K562 (cell line): Measurements from ENCODE around the gene ENKUR. TPM values are rescaled to one million over a fixed set of nuclear protein-coding genes. Genes with fewer than 3 reads are reported as not detected.
A peak's percentile ranks its signal among the peaks of the same experiment; 100 is the strongest.

ENCODE experiments used
- ATAC-seq: fragments of 200-7000 bp; cut with Tn5 transposase; 3 replicates; pipeline ENCODE4 v1.9.1; 2020; ENCODE audit warnings: moderate library complexity
- BruUV-seq: library from RNA; stranded (reverse); fragments of 400-500 nt; replicated peaks from 2 replicates; lab custom pipeline; 2021; lab: Mats Ljungman, UMichigan
- CTCF ChIA-PET: fragments of 300-600 bp; formaldehyde crosslinking; extraction: SDS; loops from one replicate; lab custom pipeline; 2021; ENCODE audit warnings: low intra/inter-chr PET ratio; lab: Yijun Ruan, JAX
- POLR2A ChIA-PET: fragments of 300-600, 350-650 bp; sonication (Branson Sonifier 250); formaldehyde crosslinking; extraction: SDS; loops from one replicate; lab custom pipeline; 2021; ENCODE audit warnings: antibody characterized with exemption, inconsistent platforms; lab: Yijun Ruan, JAX
- DNase-seq, 4 experiments: peaks; one replicate each; pipeline versions ENCODE4 v3.0.0 to v3.0.0-alpha.2; 2011 to 2018; ENCODE audit warnings: low spot score in 3 of 4, mixed read lengths in 3 of 4; ENCODE audit errors: extremely low read depth in 1 of 4
- FAIRE-seq: peaks from 2 replicates; lab custom pipeline; 2011; peaks lifted over from hg19 to GRCh38; lab: Jason Lieb, UNC
- H2AFZ ChIP-seq: 2 replicates; pipeline ENCODE4 v1.6.0; 2011; ENCODE audit warnings: low read depth, low read length, control low read depth, inconsistent platforms
- H3K27ac ChIP-seq: fragments of 200-600 bp; 3 replicates; pipeline ENCODE4 v1.8.0; 2011; ENCODE audit warnings: low read depth, mild to moderate bottlenecking, control low read depth, inconsistent platforms, low read length, moderate library complexity, mixed read lengths; ENCODE audit errors: extremely low read depth
- H3K27me3 ChIP-seq, 2 experiments: fragments of 300-600 bp in 1 of 2; 2 replicates in 1 of 2; 3 replicates in 1 of 2; pipeline versions ENCODE4 v1.6.0 to v1.8.0; 2011; ENCODE audit warnings: inconsistent platforms in 2 of 2, low read length in 2 of 2, mild to moderate bottlenecking in 1 of 2, mixed read lengths in 1 of 2, moderate library complexity in 1 of 2; ENCODE audit not compliant: control insufficient read depth in 2 of 2, insufficient read depth in 2 of 2
- H3K36me3 ChIP-seq: fragments of 300-600 bp; 3 replicates; pipeline ENCODE4 v1.8.0; 2011; ENCODE audit warnings: mild to moderate bottlenecking, low read length, inconsistent platforms; ENCODE audit not compliant: control insufficient read depth, insufficient read depth
- H3K4me1 ChIP-seq, 2 experiments: fragments of 200-600 bp in 1 of 2; replicated peaks in 1 of 2; 2 replicates in 1 of 2; 3 replicates in 1 of 2; pipeline versions ENCODE4 v1.5.1 to v1.8.0; 2011; ENCODE audit warnings: inconsistent platforms in 2 of 2, low read length in 2 of 2, mild to moderate bottlenecking in 1 of 2, mixed read lengths in 1 of 2, moderate library complexity in 1 of 2; ENCODE audit not compliant: control insufficient read depth in 2 of 2, insufficient read depth in 2 of 2
- H3K4me2 ChIP-seq: 2 replicates; pipeline ENCODE4 v1.6.1; 2011; ENCODE audit warnings: low read length, control low read depth, inconsistent platforms, mixed read lengths; ENCODE audit not compliant: insufficient read depth
- H3K4me3 ChIP-seq: fragments of 200-600 bp; sonication (generic), shearing (Covaris generic); 2 replicates; pipeline ENCODE4 v1.5.1; 2016; ENCODE audit warnings: control low read depth, inconsistent platforms
- H3K79me2 ChIP-seq: fragments of 200-600 bp; 3 replicates; pipeline ENCODE4 v1.8.0; 2011; ENCODE audit warnings: low read length, inconsistent platforms; ENCODE audit not compliant: control insufficient read depth, insufficient read depth
- H3K9ac ChIP-seq, 2 experiments: 2 replicates each; pipeline versions ENCODE4 v1.6.0 to v1.6.1; 2011; ENCODE audit warnings: low read depth in 2 of 2, low read length in 2 of 2, control low read depth in 1 of 2, inconsistent platforms in 1 of 2, mild to moderate bottlenecking in 1 of 2, mixed read lengths in 1 of 2; ENCODE audit not compliant: insufficient read depth in 1 of 2
- H3K9me1 ChIP-seq: one replicate; pipeline ENCODE4 v1.6.0; 2011; ENCODE audit warnings: inconsistent platforms, mild to moderate bottlenecking, low read length, moderate library complexity; ENCODE audit not compliant: control insufficient read depth, insufficient read depth
- H3K9me3 ChIP-seq: replicated peaks from 2 replicates; pipeline ENCODE4 v1.5.1; 2011; ENCODE audit warnings: low read depth, low read length, inconsistent platforms; ENCODE audit not compliant: control insufficient read depth, insufficient read depth
- H4K20me1 ChIP-seq: replicated peaks from 2 replicates; pipeline ENCODE4 v1.6.1; 2011; ENCODE audit warnings: low read length, inconsistent platforms, mixed read lengths; ENCODE audit not compliant: control insufficient read depth, insufficient read depth
- BACH1 ChIP-seq: fragments of 200-800 bp; sonication (Bioruptor generic); IDR thresholded peaks from 2 replicates; pipeline ENCODE4 v1.6.1; 2016; ENCODE audit warnings: missing genetic modification characterization, missing compliant biosample characterization
- CREB5 ChIP-seq: fragments of 250-450 bp; sonication (Bioruptor Pico); IDR thresholded peaks from 2 replicates; pipeline ENCODE4 v1.5.0; 2020; ENCODE audit warnings: mild to moderate bottlenecking
- E2F6 ChIP-seq, 2 experiments: IDR thresholded peaks; 2 replicates each; pipeline ENCODE4 v1.6.1; 2011; ENCODE audit warnings: borderline replicate concordance in 1 of 2, control low read depth in 1 of 2, low read depth in 1 of 2, low read length in 1 of 2, mild to moderate bottlenecking in 1 of 2, mixed read lengths in 1 of 2, moderate library complexity in 1 of 2; ENCODE audit not compliant: insufficient read depth in 1 of 2, insufficient read length in 1 of 2, poor library complexity in 1 of 2, severe bottlenecking in 1 of 2; ENCODE audit errors: extremely low read depth in 1 of 2
- E2F8 ChIP-seq: fragments of 450-650 bp; IDR thresholded peaks from 2 replicates; pipeline ENCODE4 v1.7.1; 2018; ENCODE audit warnings: mild to moderate bottlenecking, low read depth; ENCODE audit not compliant: partially characterized antibody
- ERF ChIP-seq: fragments of 450-650 bp; formaldehyde crosslinking; IDR thresholded peaks from 2 replicates; pipeline ENCODE4 v1.4.0; 2020; ENCODE audit warnings: mild to moderate bottlenecking, mixed read lengths
- MBD1 ChIP-seq: fragments of 250-450 bp; sonication (Bioruptor Pico); IDR thresholded peaks from 2 replicates; pipeline ENCODE4 v1.8.0; 2022; ENCODE audit warnings: inconsistent platforms
- MECOM ChIP-seq: fragments of 250-450 bp; sonication (Bioruptor Pico); IDR thresholded peaks from 2 replicates; pipeline ENCODE4 v1.8.0; 2022; ENCODE audit warnings: inconsistent platforms
- TBL1XR1 ChIP-seq, 2 experiments: IDR thresholded peaks; 2 replicates each; pipeline ENCODE4 v1.6.1; 2012; ENCODE audit warnings: improper control_type of control experiment in 2 of 2, low read length in 2 of 2, mild to moderate bottlenecking in 1 of 2
- ZNF644 ChIP-seq: fragments of 200-800 bp; sonication (Bioruptor generic); IDR thresholded peaks from 2 replicates; pipeline ENCODE4 v1.6.1; 2016; ENCODE audit warnings: low read depth, missing genetic modification characterization, missing compliant biosample characterization
- WGBS: fragments of 100-300 bp; shearing (Covaris generic); methylation state at CpG from one replicate; pipeline ENCODE4 v1.1.6; 2016; ENCODE audit warnings: low coverage, mixed read lengths; ENCODE audit not compliant: insufficient coverage; ENCODE audit errors: missing lambda C conversion rate; 5-methylcytosine and 5-hydroxymethylcytosine counted together
- in situ Hi-C: fragments of 300-500 bp; cut with MboI; formaldehyde crosslinking; loops from 4 replicates; pipeline ENCODE4 v1.15.0; 2018; ENCODE audit warnings: inconsistent platforms, mixed read lengths
- intact Hi-C: fragments of 100-400 bp; cut with micrococcal nuclease; formaldehyde crosslinking; loops from 2 replicates; pipeline ENCODE4 v1.14.2; 2022
- polyA plus RNA-seq, 8 experiments: library from polyadenylated mRNA; depleted of rRNA in 4 of 8; stranded (reverse) in 5 of 8; unstranded in 3 of 8; fragments of >200 nt; fragmentation: Nextera tagmentation in 2 of 8; fragmentation: Illumina TruSeq in 1 of 8; extraction: Ambion mirVana in 2 of 8; extraction: Trizol in 1 of 8; gene quantifications; 2 replicates each; pipeline versions ENCODE4 v1.2.1 to v1.2.3, GENCODE V29; 2011 to 2014; ENCODE audit warnings: inconsistent platforms in 1 of 8, missing spikeins in 1 of 8
- total RNA-seq, 7 experiments: library from RNA; depleted of rRNA in 6 of 7; stranded (reverse); fragments of >200 nt in 6 of 7; fragmentation: Illumina TruSeq in 2 of 7; extraction: Trizol in 2 of 7; gene quantifications; 2 replicates each; pipeline versions ENCODE4 v1.2.1 to v1.2.3, GENCODE V29; 2011 to 2021; ENCODE audit warnings: low replicate concordance in 1 of 7

The ENKUR gene
- total and polyA plus RNA-seq, 9 of the 15 experiments (the other 6 are each of a cell fraction or from before 2014, with no cell fraction given), result 0.06 to 0.46 (median 0.20) TPM

- H3K9me1 ChIP-seq, result no peaks in the 10 kb centered on the region
- ChIA-PET POLR2A (interaction anchor here (0.9 kb wide), 1 partner anchor 314 kb away, joined by 3 read pairs; no protein-coding TSS in a partner anchor), CTCF (no interaction called here)
- WGBS, result 48% methylated on average over 6 of the region's 6 CpGs
- H2AFZ ChIP-seq, result peak overlapping the region; percentile 94
- H3K79me2 ChIP-seq, result peaks cover 14% of the 10 kb centered on the region
- DNase-seq, result peak in 1 of 4 experiments; percentile 41
- FAIRE-seq, result peak; percentile 37
- intact Hi-C loops, result loop anchor here (2.0 to 10.0 kb wide), 3 partner anchors 61 to 293 kb away; partner anchors contain the start of genes ARHGAP21 and PRTFDC1
- in situ Hi-C loops, result no loop called here
- ATAC-seq, result no peak
- H4K20me1 ChIP-seq, result no peaks in the 10 kb centered on the region
- peak overlapping the region; percentile 94; the same call in 2 of the 3 replicates for H3K27ac ChIP-seq
- H3K4me1 ChIP-seq, result peaks cover 7 to 9% of the 10 kb centered on the region in 2 experiments
- H3K9ac ChIP-seq, result peak overlapping the region in 1 of 2 experiments; percentile 86; a peak in 2 of 4 replicates
- H3K36me3 ChIP-seq, result no peaks in the 10 kb centered on the region; the same call in 2 of the 3 replicates
- BruUV-seq, result no TSS peak
- H3K4me2 ChIP-seq, result peak overlapping the region; percentile 86; the same call in 1 of the 2 replicates
- H3K4me3 ChIP-seq, result peak overlapping the region; percentile 49
- no peaks in the 10 kb centered on the region for H3K9me3 ChIP-seq
- H3K27me3 ChIP-seq, result no peaks in the 10 kb centered on the region
- peak in 1 of 2 experiments; percentile 77 for TF ChIP-seq E2F6 (IDR thresholded peaks at IDR 0.05; ENCODE audit: borderline replicate concordance in 1 of 2, extremely low read depth in 1 of 2, insufficient read depth in 1 of 2, insufficient read length in 1 of 2, low read depth in 1 of 2, low read length in 1 of 2, poor library complexity in 1 of 2, severe bottlenecking in 1 of 2)
- 0 out of 4 replicates have a peak, but pooled peaks of 1 of the 2 experiments have one; percentile 23 for TF ChIP-seq TBL1XR1 (IDR thresholded peaks at IDR 0.05; ENCODE audit: low read length in 2 of 2)
- peak; percentile 75 for TF ChIP-seq E2F8
- TF ChIP-seq ERF, result no peak
- TF ChIP-seq BACH1 (tag), result 0 out of 2 replicates have a peak, but pooled peaks have one; percentile 26
- 0 out of 2 replicates have a peak, but pooled peaks have one; percentile 38 for TF ChIP-seq MECOM (CRISPR knock-in tag)
- 0 out of 2 replicates have a peak, but pooled peaks have one; percentile 13 for TF ChIP-seq ZNF644 (tag)
- no peak for TF ChIP-seq CREB5 (CRISPR knock-in tag)
- TF ChIP-seq MBD1 (CRISPR knock-in tag), result 0 out of 2 replicates have a peak, but pooled peaks have one; percentile 40
These were observed 1.7 kb upstream of the ENKUR start for GRCh38 chr10:25017661-25018060.
